Measurements from ENCODE around the gene ZC3H14.

ZC3H14 gene

DNA sequence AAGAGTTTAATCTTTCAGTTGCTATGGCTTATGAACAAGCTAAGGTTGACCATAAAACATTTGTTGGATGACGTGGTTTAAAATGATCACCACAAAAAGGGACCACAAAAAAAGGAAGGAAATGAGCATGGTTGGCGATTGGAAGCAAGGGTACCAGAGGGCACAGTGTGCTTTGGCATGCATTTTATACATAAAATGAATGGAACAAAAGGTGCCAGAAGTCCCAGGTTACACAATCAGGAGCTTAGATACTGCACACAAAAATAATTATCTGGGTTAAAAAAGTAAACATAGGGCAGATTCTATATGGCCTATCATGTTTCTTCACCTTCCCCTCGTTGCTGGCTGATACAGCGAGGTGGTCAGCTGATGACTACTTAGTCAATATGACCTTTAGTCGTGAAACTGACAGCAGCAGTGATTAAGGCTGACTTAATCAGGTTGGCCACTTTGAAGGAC, 50.7 kb downstream of the ZC3H14 start:
- DNase-seq: no peak

DNA sequence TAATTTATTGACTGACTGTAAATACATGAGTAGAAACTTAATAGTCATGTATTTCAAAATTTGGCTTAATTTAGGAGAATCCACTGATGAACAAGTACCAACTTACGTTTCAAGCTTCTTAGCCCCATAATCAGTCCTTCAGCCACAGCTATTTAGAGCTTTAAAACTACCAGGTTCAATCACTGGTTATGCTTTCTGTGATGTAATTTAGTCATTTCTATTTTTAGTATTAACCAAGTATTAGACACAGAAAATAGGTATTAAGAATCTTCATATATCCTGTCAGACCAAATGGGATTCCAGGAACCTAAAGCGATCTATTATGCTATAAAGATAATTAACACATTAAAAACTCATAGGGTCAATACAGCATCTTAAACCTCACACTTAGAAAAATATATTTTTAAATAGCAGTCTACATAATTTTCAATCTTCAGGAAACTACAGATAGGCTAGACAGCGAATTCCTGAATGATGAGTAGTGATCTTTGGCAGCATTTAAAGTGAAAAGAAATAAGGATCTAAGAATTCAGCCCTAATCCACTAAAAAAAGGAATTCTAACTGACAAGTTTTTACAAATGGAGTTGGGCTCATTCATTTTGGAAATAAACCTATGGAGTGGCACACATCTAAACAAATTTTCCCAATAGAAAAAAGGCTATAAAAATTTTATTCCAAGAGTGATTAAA, 51.5 kb downstream of the ZC3H14 start:
- DNase-seq: no peak

GRCh38 chr14:88616697-88617096, 53.9 kb downstream of the ZC3H14 start:
- DNase-seq: no peak

- DNase-seq: no peak
Observed at GRCh38 chr14:88617479-88617878, 54.6 kb downstream of the ZC3H14 start.

DNA sequence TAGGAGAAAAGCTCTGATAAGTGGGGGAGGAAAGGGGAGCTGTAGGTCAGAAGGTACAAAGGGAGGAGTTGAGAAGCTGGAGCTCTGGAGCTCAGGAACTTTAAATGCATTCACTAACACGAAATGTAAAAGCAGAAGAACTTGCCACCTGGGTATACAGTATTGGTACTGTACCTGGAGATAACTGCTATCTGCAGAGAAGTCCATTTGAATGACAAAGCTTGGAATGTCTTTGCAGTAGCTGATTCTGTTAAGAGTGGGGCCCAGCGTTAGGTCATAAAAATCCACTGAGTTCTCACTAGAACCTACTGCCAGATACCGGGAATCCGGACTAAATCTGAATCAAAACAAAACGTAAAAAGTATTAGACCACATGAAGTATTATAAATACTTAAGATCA, 55.6 kb downstream of the ZC3H14 start:
- DNase-seq: no peak

DNA sequence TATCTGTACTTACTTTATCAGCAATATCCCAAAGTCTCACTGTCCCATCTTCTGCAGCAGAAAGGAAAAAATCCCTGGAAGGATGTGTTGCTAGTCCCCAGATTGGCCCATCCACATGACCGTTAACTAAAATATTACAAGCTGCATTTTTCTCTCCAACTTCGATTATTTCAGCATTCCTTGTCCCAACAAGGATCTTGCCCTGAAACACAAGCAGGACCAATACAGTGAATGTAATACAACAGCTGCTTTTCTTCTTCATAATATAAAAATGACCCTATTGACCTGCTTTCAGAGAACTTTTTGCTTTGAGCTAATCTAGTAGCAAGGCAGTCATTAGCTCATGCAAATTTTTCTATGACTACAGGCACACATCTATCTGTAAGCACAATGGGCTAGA, 58.3 kb downstream of the ZC3H14 start:
- no peak for DNase-seq

DNA sequence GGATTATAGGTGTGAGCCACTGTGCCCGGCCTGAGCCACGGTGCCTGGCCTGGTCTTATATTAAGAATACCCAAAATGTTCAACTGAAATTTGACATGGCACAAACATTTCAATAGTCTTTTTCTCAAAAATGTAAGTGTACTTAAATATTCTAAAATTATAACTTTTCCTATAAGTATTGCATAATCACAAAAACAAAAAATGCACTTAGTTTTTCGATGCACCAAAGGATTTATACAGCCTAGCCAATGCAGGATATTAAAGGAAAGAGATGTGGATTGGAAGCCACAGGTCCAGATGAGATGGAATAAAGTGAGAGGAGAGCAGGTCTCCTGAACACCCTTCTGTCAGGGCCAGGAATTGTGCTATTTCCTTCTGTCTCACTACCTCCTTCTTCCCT, 62.8 kb downstream of the ZC3H14 start:
- DNase-seq: no peak

DNA sequence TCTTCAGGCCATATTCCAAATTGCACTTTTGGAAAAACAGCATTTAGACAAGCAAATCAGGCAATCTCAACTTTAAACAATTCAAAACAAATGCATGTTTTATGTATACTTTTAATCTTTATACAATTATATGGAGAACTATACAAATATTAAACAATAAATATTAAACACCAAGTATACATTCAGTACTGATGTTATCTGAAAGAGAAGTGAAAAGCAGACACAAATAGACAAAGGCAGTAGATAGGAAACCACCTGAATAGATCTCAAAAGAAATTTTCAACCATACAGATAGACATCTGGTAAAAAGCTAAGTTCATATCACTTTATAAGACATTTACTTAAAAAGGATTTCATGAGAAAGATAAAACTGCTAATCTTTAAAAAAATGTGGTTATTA, 65.2 kb downstream of the ZC3H14 start:
- no peak for DNase-seq

DNA sequence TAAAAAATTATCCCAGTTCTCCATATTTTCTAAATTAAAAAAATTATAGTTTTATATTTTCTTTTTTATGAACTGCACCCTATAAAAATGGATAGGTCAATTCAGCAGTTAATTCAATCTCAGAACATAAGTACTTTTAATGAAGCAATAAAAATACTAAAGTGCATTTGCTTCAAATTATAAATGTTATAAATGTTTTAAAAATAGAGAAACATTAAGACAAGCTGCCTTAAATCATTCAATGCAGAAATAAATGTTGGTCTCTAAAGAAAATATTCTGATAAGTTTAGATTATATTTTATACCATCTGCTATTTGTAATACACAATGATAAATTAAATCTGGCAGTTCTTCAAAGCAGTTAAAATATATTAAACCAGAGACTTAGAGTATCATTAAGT, 65.6 kb downstream of the ZC3H14 start:
- no peak for DNase-seq

DNA sequence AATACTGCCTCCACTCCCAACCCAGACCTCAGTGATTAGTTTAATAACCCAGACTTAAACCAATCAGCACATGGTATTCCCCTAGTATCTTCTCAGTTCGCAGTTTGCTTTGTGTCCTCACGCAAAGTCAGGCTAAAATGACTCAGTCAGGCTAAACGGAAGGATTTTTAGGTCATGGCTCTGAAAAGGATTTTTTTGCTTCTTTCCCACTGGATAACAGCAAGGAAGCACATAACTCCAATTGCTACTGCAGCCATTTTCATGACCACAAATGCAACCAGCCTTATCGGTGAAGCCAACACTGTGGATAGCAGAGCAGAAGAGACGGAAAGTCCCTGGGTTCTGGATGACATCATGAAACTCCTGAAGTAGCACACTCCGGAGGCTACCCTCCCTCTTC, 67.7 kb downstream of the ZC3H14 start:
- DNase-seq: no peak

DNA sequence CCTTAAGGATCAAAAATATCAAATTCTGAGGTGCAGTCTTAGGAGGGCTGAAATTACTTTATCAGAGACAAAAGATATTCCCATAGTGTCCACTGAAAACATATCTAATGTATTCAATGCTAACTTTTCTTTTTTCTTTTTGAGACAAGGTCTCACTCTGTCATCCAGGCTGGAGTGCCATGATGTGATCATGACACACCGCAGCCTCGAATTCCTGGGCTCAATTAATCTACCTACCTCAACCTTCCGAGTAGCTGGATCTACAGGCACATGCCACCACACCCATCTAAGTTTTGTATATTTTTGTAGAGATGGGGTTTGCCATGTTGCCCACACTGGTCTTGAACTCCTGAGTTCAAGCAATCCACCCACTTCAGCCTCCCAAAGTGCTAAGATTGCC, 68.3 kb downstream of the ZC3H14 start:
- DNase-seq: no peak

DNA sequence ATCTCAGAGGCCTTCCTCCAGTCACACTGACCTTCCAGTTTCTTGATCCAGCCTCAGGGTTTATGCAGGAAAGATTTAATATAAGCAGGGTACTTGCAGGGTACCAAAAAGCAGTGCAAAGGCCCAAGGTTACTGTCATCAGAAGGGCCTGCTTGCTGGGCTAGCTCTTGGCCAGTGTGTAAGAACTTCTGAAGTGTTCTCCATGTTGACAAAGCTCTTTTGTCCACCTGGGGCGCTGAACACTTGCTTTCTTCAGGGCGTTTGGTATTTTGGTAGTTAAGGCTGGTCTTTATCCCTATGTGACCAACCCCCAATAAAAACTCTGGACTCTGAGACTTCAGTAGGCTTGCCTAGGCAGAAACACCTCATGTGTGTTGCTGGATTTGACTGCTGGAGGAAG, 69.7 kb downstream of the ZC3H14 start:
- no peak for DNase-seq

DNA sequence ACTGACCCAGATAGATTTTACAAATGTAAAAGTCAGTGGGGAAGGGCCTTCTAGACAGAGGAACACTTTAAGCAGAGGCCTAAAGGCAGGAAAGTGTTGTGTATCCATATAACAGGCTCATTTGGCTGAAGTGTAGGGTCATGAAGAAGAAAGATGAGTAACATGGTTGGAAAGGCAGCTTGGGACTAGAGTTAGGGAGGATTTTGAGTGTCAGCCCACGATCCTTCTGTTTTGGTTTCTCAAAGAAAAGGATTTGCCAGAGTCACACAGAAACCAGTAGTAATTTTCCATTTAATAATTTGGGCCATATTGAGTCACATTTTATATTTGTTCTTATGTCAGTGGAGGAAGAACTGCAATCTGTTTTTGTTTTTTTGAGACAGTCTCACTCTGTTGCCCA, 76.4 kb downstream of the ZC3H14 start:
- no peak for DNase-seq

DNA sequence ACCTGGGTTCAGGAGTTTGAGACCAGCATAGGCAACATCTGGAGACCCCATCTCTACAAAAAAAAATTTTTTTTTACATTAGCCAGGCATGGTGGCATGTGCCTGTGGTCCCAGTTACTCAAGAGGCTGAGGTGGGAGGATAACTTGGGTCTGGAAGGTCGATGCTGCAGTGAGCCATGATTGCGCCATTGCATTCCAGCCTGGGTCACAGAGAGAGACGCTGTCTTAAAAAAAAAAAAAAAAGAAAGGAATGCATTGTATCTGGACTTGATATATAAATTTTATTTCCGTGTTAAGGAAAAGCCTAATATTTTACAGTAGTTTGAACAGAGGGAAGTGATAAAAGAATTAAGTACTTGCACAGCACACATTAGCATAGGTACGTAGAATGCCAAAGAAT, 97.2 kb downstream of the ZC3H14 start:
- no peak for DNase-seq

- peak; percentile 73 for DNase-seq
Observed at GRCh38 chr14:88667555-88668273, 104.9 kb downstream of the ZC3H14 start.

DNA sequence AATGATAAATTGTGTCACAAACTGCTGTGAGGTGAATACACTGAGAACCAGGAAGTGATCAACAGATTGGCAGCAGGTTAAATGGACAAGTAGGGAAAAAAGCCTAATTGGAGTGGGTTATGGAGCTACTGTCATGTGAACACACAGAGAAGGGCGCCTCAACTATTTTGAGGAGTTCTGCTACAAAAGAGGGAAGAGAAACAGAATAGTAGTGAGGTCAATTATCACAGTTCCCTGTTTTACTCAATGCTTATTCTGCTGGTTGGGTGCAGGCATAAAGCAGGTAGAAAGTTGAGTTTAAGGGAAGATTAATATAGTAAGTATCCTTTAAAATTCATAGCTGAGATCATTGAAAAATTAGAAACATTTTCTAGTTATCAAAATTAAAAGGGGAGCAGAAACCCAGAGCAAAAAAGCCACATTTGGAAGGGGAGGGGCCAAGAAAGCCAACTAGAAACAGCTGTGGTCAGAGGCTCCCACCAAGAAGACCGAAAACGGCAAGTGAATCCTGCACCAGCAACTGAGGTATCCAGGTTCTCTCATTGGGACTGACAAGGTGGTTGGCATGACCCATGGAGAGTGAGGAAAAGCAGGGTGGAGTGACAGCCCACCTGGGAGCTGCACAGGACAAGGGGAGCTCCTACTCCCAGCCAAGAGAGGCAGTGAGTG, 105.7 kb downstream of the ZC3H14 start:
- no peak for DNase-seq

GRCh38 chr14:88669346-88669745, 106.5 kb downstream of the ZC3H14 start:
- no peak for DNase-seq

All from DMS79 (cell line).